Mesenchymal stem cell (in vitro differentiated cells and primary cell): ENCODE data around the gene GXYLT1.

Experiments
- DNase-seq: peaks from one replicate; pipeline ENCODE4 v3.0.0-alpha.2; 2013
- H2AFZ ChIP-seq: one replicate; pipeline ENCODE4 v1.6.1; 2013; ENCODE audit warnings: low read depth, mild to moderate bottlenecking, control low read depth, inconsistent platforms, low read length, moderate library complexity
- H2AK5ac ChIP-seq: 2 replicates; pipeline ENCODE4 v1.6.1; 2013; ENCODE audit warnings: low read length, moderate library complexity, mild to moderate bottlenecking, inconsistent platforms; ENCODE audit not compliant: severe bottlenecking
- H2BK120ac ChIP-seq: one replicate; pipeline ENCODE4 v1.6.1; 2013; ENCODE audit warnings: low read depth, mild to moderate bottlenecking, inconsistent platforms, low read length, moderate library complexity
- H2BK12ac ChIP-seq, 2 experiments: one replicate each; pipeline ENCODE4 v1.6.1; 2013; ENCODE audit warnings: inconsistent platforms in 2 of 2, low read length in 2 of 2, mild to moderate bottlenecking in 2 of 2, moderate library complexity in 2 of 2, control low read depth in 1 of 2
- H2BK15ac ChIP-seq: one replicate; pipeline ENCODE4 v1.6.1; 2013; ENCODE audit warnings: mild to moderate bottlenecking, low read depth, inconsistent platforms; ENCODE audit not compliant: poor library complexity, severe bottlenecking
- H2BK5ac ChIP-seq: 2 replicates; pipeline ENCODE4 v1.6.1; 2013; ENCODE audit warnings: low read depth, mild to moderate bottlenecking, low read length, control low read depth, inconsistent platforms; ENCODE audit not compliant: poor library complexity, severe bottlenecking
- H3K14ac ChIP-seq, 2 experiments: one replicate each; pipeline ENCODE4 v1.6.1; 2013; ENCODE audit warnings: inconsistent platforms in 2 of 2, low read length in 2 of 2, control low read depth in 1 of 2, mild to moderate bottlenecking in 1 of 2, moderate library complexity in 1 of 2
- H3K18ac ChIP-seq, 2 experiments: one replicate each; pipeline ENCODE4 v1.6.1; 2013; ENCODE audit warnings: inconsistent platforms in 2 of 2, low read length in 2 of 2, control low read depth in 1 of 2, low read depth in 1 of 2, mild to moderate bottlenecking in 1 of 2
- H3K23ac ChIP-seq, 2 experiments: one replicate each; pipeline ENCODE4 v1.6.1; 2013; ENCODE audit warnings: inconsistent platforms in 2 of 2, low read length in 2 of 2, mild to moderate bottlenecking in 2 of 2, moderate library complexity in 2 of 2, control low read depth in 1 of 2
- H3K27ac ChIP-seq: 2 replicates; pipeline ENCODE4 v1.5.1; 2013; ENCODE audit warnings: mild to moderate bottlenecking, moderate library complexity, low read length, control low read depth, inconsistent platforms; ENCODE audit not compliant: poor library complexity, severe bottlenecking
- H3K27me3 ChIP-seq, 2 experiments: 2 replicates each; pipeline versions ENCODE4 v1.6.1 to v1.7.0; 2013; ENCODE audit warnings: low read length in 2 of 2, mild to moderate bottlenecking in 2 of 2, moderate library complexity in 2 of 2, control low read depth in 1 of 2, inconsistent platforms in 1 of 2; ENCODE audit not compliant: control insufficient read depth in 1 of 2, insufficient read depth in 1 of 2
- H3K36me3 ChIP-seq, 2 experiments: 2 replicates each; pipeline versions ENCODE4 v1.6.1 to v1.7.0; 2013; ENCODE audit warnings: low read length in 2 of 2, control low read depth in 1 of 2, inconsistent platforms in 1 of 2, low read depth in 1 of 2, mild to moderate bottlenecking in 1 of 2; ENCODE audit not compliant: insufficient read depth in 2 of 2, control insufficient read depth in 1 of 2
- H3K4ac ChIP-seq, 2 experiments: one replicate each; pipeline ENCODE4 v1.6.1; 2013; ENCODE audit warnings: inconsistent platforms in 2 of 2, low read length in 2 of 2, mild to moderate bottlenecking in 2 of 2, moderate library complexity in 2 of 2, control low read depth in 1 of 2, low read depth in 1 of 2
- H3K4me1 ChIP-seq: 2 replicates; pipeline ENCODE4 v1.6.1; 2013; ENCODE audit warnings: low read depth, low read length, control low read depth; ENCODE audit not compliant: control insufficient read depth, insufficient read depth
- H3K4me2 ChIP-seq: 2 replicates; pipeline ENCODE4 v1.6.1; 2013; ENCODE audit warnings: low read length, mild to moderate bottlenecking, inconsistent platforms; ENCODE audit not compliant: poor library complexity, severe bottlenecking
- H3K4me3 ChIP-seq, 2 experiments: 2 replicates each; pipeline versions ENCODE4 v1.5.1 to v1.7.0; 2013; ENCODE audit warnings: low read length in 2 of 2, mild to moderate bottlenecking in 2 of 2, control low read depth in 1 of 2, low read depth in 1 of 2; ENCODE audit not compliant: insufficient read depth in 1 of 2
- H3K79me1 ChIP-seq: replicated peaks from 2 replicates; pipeline ENCODE4 v1.6.1; 2013; ENCODE audit warnings: mild to moderate bottlenecking, control low read depth, low read length, inconsistent platforms; ENCODE audit not compliant: poor library complexity, severe bottlenecking
- H3K9ac ChIP-seq: 2 replicates; pipeline ENCODE4 v1.7.0; 2013; ENCODE audit warnings: mild to moderate bottlenecking, low read length, moderate library complexity
- H3K9me3 ChIP-seq: 2 replicates; pipeline ENCODE4 v1.7.0; 2013; ENCODE audit warnings: mild to moderate bottlenecking, low read length; ENCODE audit not compliant: control insufficient read depth
- H4K8ac ChIP-seq: one replicate; pipeline ENCODE4 v1.6.1; 2013; ENCODE audit warnings: inconsistent platforms, mild to moderate bottlenecking, low read length, moderate library complexity
- H4K91ac ChIP-seq: one replicate; pipeline ENCODE4 v1.6.1; 2013; ENCODE audit warnings: mild to moderate bottlenecking, low read length, inconsistent platforms
- WGBS: methylation state at CpG from one replicate; pipeline ENCODE4 v1.1.7; 2013; ENCODE audit warnings: mixed read lengths; 5-methylcytosine and 5-hydroxymethylcytosine counted together

GXYLT1 gene

GRCh38 chr12:42145552-42146215, 1.0 kb upstream of the GXYLT1 start:
- Histone ChIP-seq H3K18ac (no peak overlapping the region), H3K9ac (peak overlapping the region; percentile 90), H3K27me3 (no peaks in the 10 kb centered on the region), H3K4me3 (peak overlapping the region in 1 of 2 experiments; percentile 86), H3K9me3 (no peaks in the 10 kb centered on the region), H3K4me1 (peaks cover 2% of the 10 kb centered on the region), H4K91ac (no peak overlapping the region), H3K4me2 (no peak overlapping the region), H2BK12ac (no peak overlapping the region), H2AFZ (no peak overlapping the region), H2BK15ac (no peak overlapping the region), H2BK120ac (no peak overlapping the region), H3K23ac (no peak overlapping the region), H3K27ac (no peak overlapping the region), H3K79me1 (peaks cover 2% of the 10 kb centered on the region), H3K14ac (no peak overlapping the region), H2AK5ac (no peak overlapping the region), H2BK5ac (no peak overlapping the region), H3K4ac (no peak overlapping the region), H4K8ac (peak overlapping the region; percentile 29), H3K36me3 (no peaks in the 10 kb centered on the region)
- WGBS = 45% methylated on average over 10 of the region's 11 CpGs
- peak; percentile 11 for DNase-seq

GRCh38 chr12:42145197-42145549, 499 bp upstream of the GXYLT1 start:
- Histone ChIP-seq H4K8ac (peak overlapping the region; percentile 19), H3K27ac (peak overlapping the region; percentile 44), H3K14ac (no peak overlapping the region), H2AK5ac (no peak overlapping the region), H2AFZ (peak overlapping the region; percentile 62), H3K36me3 (no peaks in the 10 kb centered on the region), H3K4ac (peak overlapping the region; percentile 13 to 20), H4K91ac (no peak overlapping the region), H2BK15ac (no peak overlapping the region), H3K23ac (no peak overlapping the region), H2BK5ac (no peak overlapping the region), H3K9ac (peak overlapping the region; percentile 90), H3K4me3 (peak overlapping the region; percentile 86 to 95), H3K9me3 (no peaks in the 10 kb centered on the region), H3K79me1 (peaks cover 2% of the 10 kb centered on the region), H3K4me1 (peaks cover 2% of the 10 kb centered on the region), H2BK12ac (no peak overlapping the region), H2BK120ac (no peak overlapping the region), H3K27me3 (no peaks in the 10 kb centered on the region), H3K18ac (peak overlapping the region in 1 of 2 experiments; percentile 14), H3K4me2 (peak overlapping the region; percentile 74)
- 14% methylated on average over 8 of the region's 8 CpGs for WGBS
- DNase-seq = no peak

DNA sequence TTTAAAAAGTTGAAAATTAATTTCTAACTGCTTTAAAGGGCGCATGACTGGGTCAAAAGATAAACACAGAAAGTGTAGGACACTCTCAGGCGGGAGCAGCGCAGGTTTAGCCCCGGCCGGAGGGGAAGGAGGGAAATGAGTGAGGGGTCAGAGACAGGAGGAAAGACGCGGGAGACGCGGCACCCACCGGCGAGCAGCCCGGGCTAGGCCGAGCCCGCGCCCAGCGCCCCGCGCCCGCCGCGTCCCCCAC, 591 bp downstream of the GXYLT1 start:
- Histone ChIP-seq H3K4me2 (peak overlapping the region; percentile 83), H3K14ac (peak overlapping the region in 1 of 2 experiments; percentile 40), H3K18ac (peak overlapping the region; percentile 70 to 78), H3K9me3 (no peaks in the 10 kb centered on the region), H2BK120ac (no peak overlapping the region), H2BK5ac (no peak overlapping the region), H3K79me1 (peaks cover 2% of the 10 kb centered on the region), H3K27ac (peak overlapping the region; percentile 16), H3K23ac (peak overlapping the region in 1 of 2 experiments; percentile 85), H3K4me1 (peaks cover 2% of the 10 kb centered on the region), H3K36me3 (no peaks in the 10 kb centered on the region), H3K27me3 (no peaks in the 10 kb centered on the region), H3K4me3 (peak overlapping the region; percentile 86 to 95), H2BK12ac (peak overlapping the region in 1 of 2 experiments; percentile 54), H2BK15ac (peak overlapping the region; percentile 12), H3K4ac (peak overlapping the region in 1 of 2 experiments; percentile 41), H4K91ac (peak overlapping the region; percentile 70), H3K9ac (peak overlapping the region; percentile 90), H2AK5ac (no peak overlapping the region), H2AFZ (peak overlapping the region; percentile 48), H4K8ac (peak overlapping the region; percentile 9)
- 0% methylated on average over 15 of the region's 21 CpGs for WGBS
- no peak for DNase-seq

GRCh38 chr12:42143452-42144157, 1.1 kb downstream of the GXYLT1 start:
- WGBS = 21% methylated on average over 12 of the region's 12 CpGs
- H3K27me3 ChIP-seq = no peaks in the 10 kb centered on the region

More at GRCh38 chr12:42143452-42144157, 1.1 kb downstream of the GXYLT1 start:
- H2AK5ac ChIP-seq = no peak overlapping the region
- peak overlapping the region; percentile 90 for H3K9ac ChIP-seq
- no peak overlapping the region for H3K14ac ChIP-seq
- H3K27ac ChIP-seq = peak overlapping the region; percentile 16
- H3K18ac ChIP-seq = peak overlapping the region in 1 of 2 experiments; percentile 5
- H3K4me2 ChIP-seq = peak overlapping the region; percentile 83
- H3K9me3 ChIP-seq = no peaks in the 10 kb centered on the region
- H3K4me3 ChIP-seq = peak overlapping the region; percentile 86 to 95
- H3K79me1 ChIP-seq = peaks cover 2% of the 10 kb centered on the region
- peak; percentile 48 for DNase-seq
- no peak overlapping the region for H4K8ac ChIP-seq
- no peak overlapping the region for H3K23ac ChIP-seq
- peaks cover 3% of the 10 kb centered on the region for H3K4me1 ChIP-seq
- H2BK120ac ChIP-seq = no peak overlapping the region
- no peaks in the 10 kb centered on the region for H3K36me3 ChIP-seq
- H2BK12ac ChIP-seq = no peak overlapping the region
- no peak overlapping the region for H2BK15ac ChIP-seq
- no peak overlapping the region for H2BK5ac ChIP-seq
- no peak overlapping the region for H2AFZ ChIP-seq
- no peak overlapping the region for H3K4ac ChIP-seq
- H4K91ac ChIP-seq = no peak overlapping the region
